Activated naive CD4-positive, alpha-beta T cell treated with anti-CD3 and anti-CD28 coated beads for 36 hours (primary cell): Measurements from ENCODE around the gene DENND1B. TPM values are rescaled to one million over a fixed set of nuclear protein-coding genes. Genes with fewer than 3 reads are reported as not detected.
"Not testable (repeated sequence)": the region's sequence is repeated elsewhere in the genome, so short reads cannot be mapped to it uniquely, and the experiment has no call there.

Experiments
- CTCF ChIA-PET: fragments of 350-600 bp; sonication (Branson Sonifier 250); formaldehyde crosslinking; loops from one replicate; lab custom pipeline; 2021; ENCODE audit warnings: antibody characterized with exemption; lab: Charles Lee
- DNase-seq: peaks from one replicate; pipeline ENCODE4 v3.0.0-alpha.2; 2020
- H3K27ac Mint-ChIP-seq: one replicate; pipeline ENCODE4 v1.8.0; 2021; ENCODE audit warnings: mild to moderate bottlenecking, mixed read lengths
- H3K27me3 Mint-ChIP-seq: one replicate; pipeline ENCODE4 v1.8.0; 2021; ENCODE audit warnings: low read depth, mixed read lengths
- H3K36me3 Mint-ChIP-seq: one replicate; pipeline ENCODE4 v1.8.0; 2021; ENCODE audit warnings: low read depth, mixed read lengths
- H3K4me1 Mint-ChIP-seq: one replicate; pipeline ENCODE4 v1.8.0; 2021; ENCODE audit warnings: low read depth, mixed read lengths
- H3K4me3 Mint-ChIP-seq: one replicate; pipeline ENCODE4 v1.8.0; 2021; ENCODE audit warnings: mild to moderate bottlenecking, moderate library complexity, mixed read lengths
- H3K9me3 Mint-ChIP-seq: one replicate; pipeline ENCODE4 v1.8.0; 2021; ENCODE audit warnings: mixed read lengths
- intact Hi-C: fragments of 100-400 bp; cut with micrococcal nuclease; formaldehyde crosslinking; loops from one replicate; pipeline ENCODE4 v1.15.1; 2023
- total RNA-seq, 2 experiments: library from RNA; stranded (reverse); gene quantifications; one replicate each; pipeline ENCODE4 v1.2.3, GENCODE V29; 2021

DENND1B gene
- total RNA-seq, 2 experiments from 2014 or later: 8.9 to 9.7 TPM

GRCh38 chr1:197735461-197735860 is 39.8 kb downstream of the DENND1B start:
- H3K27ac Mint-ChIP-seq: no peak overlapping the region
- intact Hi-C loops: no loop called here
- H3K4me1 Mint-ChIP-seq: peaks cover 31% of the 10 kb centered on the region
- H3K36me3 Mint-ChIP-seq: peaks cover 6% of the 10 kb centered on the region
- no peaks in the 10 kb centered on the region for H3K27me3 Mint-ChIP-seq
- H3K9me3 Mint-ChIP-seq: no peaks in the 10 kb centered on the region
- no peak overlapping the region for H3K4me3 Mint-ChIP-seq
- CTCF ChIA-PET: no interaction called here
- no peak for DNase-seq

- intact Hi-C loops: no loop called here
- Mint-ChIP-seq H3K4me1 (peaks cover 12% of the 10 kb centered on the region), H3K27ac (no peak overlapping the region), H3K4me3 (no peak overlapping the region), H3K9me3 (peaks cover 3% of the 10 kb centered on the region), H3K27me3 (no peaks in the 10 kb centered on the region), H3K36me3 (peaks cover 9% of the 10 kb centered on the region)
- no peak for DNase-seq
- CTCF ChIA-PET: no interaction called here
These were observed 42.0 kb downstream of the DENND1B start for GRCh38 chr1:197733324-197733723.

GRCh38 chr1:197732187-197732586 is 43.1 kb downstream of the DENND1B start:
- H3K4me3 Mint-ChIP-seq: no peak overlapping the region
- no peaks in the 10 kb centered on the region for H3K27me3 Mint-ChIP-seq
- no peak for DNase-seq
- H3K9me3 Mint-ChIP-seq: peaks cover 11% of the 10 kb centered on the region
- peaks cover 14% of the 10 kb centered on the region for H3K36me3 Mint-ChIP-seq
- CTCF ChIA-PET: interaction anchor here (0.6 kb wide), 1 partner anchor 128 kb away, joined by 6 read pairs; no protein-coding TSS in a partner anchor
- H3K27ac Mint-ChIP-seq: no peak overlapping the region
- intact Hi-C loops: no loop called here
- peaks cover 9% of the 10 kb centered on the region for H3K4me1 Mint-ChIP-seq

- CTCF ChIA-PET: no interaction called here
- H3K27ac Mint-ChIP-seq: no peak overlapping the region
These were observed 43.8 kb downstream of the DENND1B start for GRCh38 chr1:197731449-197731848.

GRCh38 chr1:197725976-197726375 is 49.3 kb downstream of the DENND1B start:
- H3K27me3 Mint-ChIP-seq: no peaks in the 10 kb centered on the region
- no peak overlapping the region for H3K4me3 Mint-ChIP-seq
- no peak for DNase-seq
- peaks cover 23% of the 10 kb centered on the region for H3K36me3 Mint-ChIP-seq
- H3K9me3 Mint-ChIP-seq: peaks cover 27% of the 10 kb centered on the region
- CTCF ChIA-PET: no interaction called here
- intact Hi-C loops: no loop called here
- no peak overlapping the region for H3K27ac Mint-ChIP-seq
- H3K4me1 Mint-ChIP-seq: peaks cover 2% of the 10 kb centered on the region

More at GRCh38 chr1:197731449-197731848, 43.8 kb downstream of the DENND1B start:
- Mint-ChIP-seq H3K36me3 (peaks cover 14% of the 10 kb centered on the region), H3K4me1 (peaks cover 2% of the 10 kb centered on the region), H3K9me3 (peaks cover 11% of the 10 kb centered on the region), H3K27me3 (no peaks in the 10 kb centered on the region), H3K4me3 (no peak overlapping the region)
- intact Hi-C loops: loop anchor here (2.0 kb wide), 1 partner anchor 73 kb away; no protein-coding TSS in a partner anchor
- DNase-seq: no peak

- DNase-seq: no peak
- Mint-ChIP-seq H3K27ac (no peak overlapping the region), H3K36me3 (peaks cover 23% of the 10 kb centered on the region), H3K9me3 (peaks cover 27% of the 10 kb centered on the region), H3K4me1 (peaks cover 2% of the 10 kb centered on the region), H3K27me3 (no peaks in the 10 kb centered on the region), H3K4me3 (no peak overlapping the region)
- CTCF ChIA-PET: no interaction called here
- intact Hi-C loops: no loop called here
These were observed 50.2 kb downstream of the DENND1B start for GRCh38 chr1:197725044-197725443.

GRCh38 chr1:197715806-197716205 is 59.5 kb downstream of the DENND1B start:
- intact Hi-C loops: no loop called here
- Mint-ChIP-seq H3K4me3 (no peak overlapping the region), H3K36me3 (peaks cover 2% of the 10 kb centered on the region), H3K27me3 (no peaks in the 10 kb centered on the region), H3K9me3 (no peaks in the 10 kb centered on the region), H3K4me1 (peaks cover 9% of the 10 kb centered on the region), H3K27ac (no peak overlapping the region)
- DNase-seq: no peak
- CTCF ChIA-PET: no interaction called here

GRCh38 chr1:197706601-197707000 is 68.7 kb downstream of the DENND1B start:
- Mint-ChIP-seq H3K4me3 (no peak overlapping the region), H3K9me3 (peaks cover 3% of the 10 kb centered on the region), H3K4me1 (peaks cover 10% of the 10 kb centered on the region), H3K27ac (no peak overlapping the region), H3K36me3 (peaks cover 8% of the 10 kb centered on the region), H3K27me3 (no peaks in the 10 kb centered on the region)
- CTCF ChIA-PET: no interaction called here
- no peak for DNase-seq
- intact Hi-C loops: no loop called here

- Mint-ChIP-seq H3K9me3 (peaks cover 5% of the 10 kb centered on the region), H3K36me3 (peaks cover 10% of the 10 kb centered on the region), H3K27me3 (no peaks in the 10 kb centered on the region), H3K4me1 (peaks cover 10% of the 10 kb centered on the region), H3K27ac (no peak overlapping the region), H3K4me3 (no peak overlapping the region)
- DNase-seq: no peak
- CTCF ChIA-PET: interaction anchor here (1.1 kb wide), 1 partner anchor 92 kb away, joined by 3 read pairs; no protein-coding TSS in a partner anchor
- intact Hi-C loops: no loop called here
These were observed 69.3 kb downstream of the DENND1B start for GRCh38 chr1:197705941-197706340.

- H3K9me3 Mint-ChIP-seq, H3K27ac Mint-ChIP-seq, intact Hi-C loops, H3K27me3 Mint-ChIP-seq, DNase-seq, CTCF ChIA-PET, H3K4me3 Mint-ChIP-seq: not testable (repeated sequence)
- peaks cover 11% of the 10 kb centered on the region for H3K36me3 Mint-ChIP-seq
- H3K4me1 Mint-ChIP-seq: peaks cover 29% of the 10 kb centered on the region
These were observed 74.6 kb downstream of the DENND1B start for GRCh38 chr1:197700688-197701087.

GRCh38 chr1:197696372-197696771 is 78.9 kb downstream of the DENND1B start:
- Mint-ChIP-seq H3K4me3 (no peak overlapping the region), H3K4me1 (peaks cover 30% of the 10 kb centered on the region), H3K27ac (no peak overlapping the region), H3K9me3 (peaks cover 4% of the 10 kb centered on the region), H3K36me3 (peaks cover 7% of the 10 kb centered on the region), H3K27me3 (no peaks in the 10 kb centered on the region)
- CTCF ChIA-PET: interaction anchor here (0.7 kb wide), 1 partner anchor 110 kb away, joined by 8 read pairs; no protein-coding TSS in a partner anchor
- no peak for DNase-seq
- intact Hi-C loops: loop anchor here (5.0 kb wide), 1 partner anchor 66 kb away; no protein-coding TSS in a partner anchor

GRCh38 chr1:197695961-197696360 is 79.3 kb downstream of the DENND1B start:
- no peak for DNase-seq
- H3K36me3 Mint-ChIP-seq: peaks cover 4% of the 10 kb centered on the region
- H3K4me1 Mint-ChIP-seq: peaks cover 34% of the 10 kb centered on the region
- CTCF ChIA-PET: no interaction called here
- intact Hi-C loops: loop anchor here (5.0 kb wide), 1 partner anchor 66 kb away; no protein-coding TSS in a partner anchor
- H3K4me3 Mint-ChIP-seq: no peak overlapping the region
- H3K9me3 Mint-ChIP-seq: peaks cover 2% of the 10 kb centered on the region
- H3K27ac Mint-ChIP-seq: no peak overlapping the region
- no peaks in the 10 kb centered on the region for H3K27me3 Mint-ChIP-seq

GRCh38 chr1:197692965-197693364 is 82.3 kb downstream of the DENND1B start:
- intact Hi-C loops: loop anchor here (1.0 to 2.0 kb wide), 2 partner anchors 176 to 232 kb away; no protein-coding TSS in a partner anchor
- H3K4me3 Mint-ChIP-seq: no peak overlapping the region
- no peaks in the 10 kb centered on the region for H3K27me3 Mint-ChIP-seq
- peaks cover 17% of the 10 kb centered on the region for H3K4me1 Mint-ChIP-seq
- no peak overlapping the region for H3K27ac Mint-ChIP-seq
- H3K36me3 Mint-ChIP-seq: peaks cover 16% of the 10 kb centered on the region
- CTCF ChIA-PET: interaction anchor here (0.6 to 0.7 kb wide), 2 partner anchors 171 to 176 kb away, joined by 3 to 5 read pairs; no protein-coding TSS in a partner anchor
- no peak for DNase-seq
- H3K9me3 Mint-ChIP-seq: peaks cover 10% of the 10 kb centered on the region
